Tibial nerve (tissue), 4 donors: Measurements from ENCODE around the gene TMEM198.

Source experiments
- CTCF ChIP-seq, 5 experiments: fragments of 200-600 bp in 3 of 5; fragments of 450-650 bp in 2 of 5; sonication (generic) in 3 of 5; IDR thresholded peaks; one replicate each; pipeline ENCODE4 v1.5.1; 2016 to 2019; ENCODE audit warnings: antibody characterized with exemption in 5 of 5, mild to moderate bottlenecking in 3 of 5, moderate library complexity in 2 of 5
- EP300 ChIP-seq, 2 donors: sonication (generic); formaldehyde crosslinking; IDR thresholded peaks; one replicate each; pipeline ENCODE4 v1.6.1; 2017; ENCODE audit warnings: antibody characterized with exemption in 2 of 2, mild to moderate bottlenecking in 1 of 2
- POLR2A ChIP-seq, 2 donors: fragments of 450-650 bp; IDR thresholded peaks; one replicate each; pipeline ENCODE4 v1.6.1; 2017; ENCODE audit warnings: antibody characterized with exemption in 2 of 2, mild to moderate bottlenecking in 2 of 2, moderate library complexity in 2 of 2

GRCh38 chr2:219557320-219557719 is 13.5 kb downstream of the TMEM198 start:
- no peak for TF ChIP-seq POLR2A (IDR thresholded peaks at IDR 0.05)
- no peak for TF ChIP-seq CTCF (IDR thresholded peaks at IDR 0.05)
- TF ChIP-seq EP300 (IDR thresholded peaks at IDR 0.05) = no peak
